Measurements from ENCODE around the gene ERVFRD-1.

DNA sequence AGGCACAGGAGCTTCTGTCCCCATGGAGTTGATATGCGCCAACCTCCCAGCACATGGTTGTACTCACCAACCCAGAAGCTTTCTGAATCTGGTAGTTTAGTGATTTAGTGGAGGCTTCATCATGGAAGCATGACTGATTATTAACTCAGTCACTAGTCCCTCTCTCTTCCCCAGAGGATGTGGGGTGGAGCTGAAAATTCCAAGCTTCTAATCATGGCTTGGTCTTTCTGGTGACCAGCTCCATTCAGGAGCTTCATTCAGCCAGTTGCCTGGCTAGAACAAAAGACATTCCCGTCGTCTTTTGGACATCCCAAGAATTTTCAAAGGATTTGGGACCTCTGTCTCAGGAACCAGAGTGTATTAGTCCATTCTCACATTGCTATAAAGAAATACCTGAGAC is 31.2 kb downstream of the ERVFRD-1 start:
- TF ChIP-seq, protein P1, sequence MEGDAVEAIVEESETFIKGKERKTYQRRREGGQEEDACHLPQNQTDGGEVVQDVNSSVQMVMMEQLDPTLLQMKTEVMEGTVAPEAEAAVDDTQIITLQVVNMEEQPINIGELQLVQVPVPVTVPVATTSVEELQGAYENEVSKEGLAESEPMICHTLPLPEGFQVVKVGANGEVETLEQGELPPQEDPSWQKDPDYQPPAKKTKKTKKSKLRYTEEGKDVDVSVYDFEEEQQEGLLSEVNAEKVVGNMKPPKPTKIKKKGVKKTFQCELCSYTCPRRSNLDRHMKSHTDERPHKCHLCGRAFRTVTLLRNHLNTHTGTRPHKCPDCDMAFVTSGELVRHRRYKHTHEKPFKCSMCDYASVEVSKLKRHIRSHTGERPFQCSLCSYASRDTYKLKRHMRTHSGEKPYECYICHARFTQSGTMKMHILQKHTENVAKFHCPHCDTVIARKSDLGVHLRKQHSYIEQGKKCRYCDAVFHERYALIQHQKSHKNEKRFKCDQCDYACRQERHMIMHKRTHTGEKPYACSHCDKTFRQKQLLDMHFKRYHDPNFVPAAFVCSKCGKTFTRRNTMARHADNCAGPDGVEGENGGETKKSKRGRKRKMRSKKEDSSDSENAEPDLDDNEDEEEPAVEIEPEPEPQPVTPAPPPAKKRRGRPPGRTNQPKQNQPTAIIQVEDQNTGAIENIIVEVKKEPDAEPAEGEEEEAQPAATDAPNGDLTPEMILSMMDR (conservative IDR thresholded peaks at IDR 0.05), result no peak
- no peak for TF ChIP-seq ZFX (IDR thresholded peaks at IDR 0.05)

All from C4-2B (cell line).